IPS DF 4.7 (cell line): ENCODE measurements around the gene HPCAL1.

Experiments used
- DNase-seq: peaks from one replicate; pipeline ENCODE4 v3.0.0-alpha.2; 2013; ENCODE audit warnings: low spot score; ENCODE audit errors: extremely low read depth

Gene HPCAL1

DNA sequence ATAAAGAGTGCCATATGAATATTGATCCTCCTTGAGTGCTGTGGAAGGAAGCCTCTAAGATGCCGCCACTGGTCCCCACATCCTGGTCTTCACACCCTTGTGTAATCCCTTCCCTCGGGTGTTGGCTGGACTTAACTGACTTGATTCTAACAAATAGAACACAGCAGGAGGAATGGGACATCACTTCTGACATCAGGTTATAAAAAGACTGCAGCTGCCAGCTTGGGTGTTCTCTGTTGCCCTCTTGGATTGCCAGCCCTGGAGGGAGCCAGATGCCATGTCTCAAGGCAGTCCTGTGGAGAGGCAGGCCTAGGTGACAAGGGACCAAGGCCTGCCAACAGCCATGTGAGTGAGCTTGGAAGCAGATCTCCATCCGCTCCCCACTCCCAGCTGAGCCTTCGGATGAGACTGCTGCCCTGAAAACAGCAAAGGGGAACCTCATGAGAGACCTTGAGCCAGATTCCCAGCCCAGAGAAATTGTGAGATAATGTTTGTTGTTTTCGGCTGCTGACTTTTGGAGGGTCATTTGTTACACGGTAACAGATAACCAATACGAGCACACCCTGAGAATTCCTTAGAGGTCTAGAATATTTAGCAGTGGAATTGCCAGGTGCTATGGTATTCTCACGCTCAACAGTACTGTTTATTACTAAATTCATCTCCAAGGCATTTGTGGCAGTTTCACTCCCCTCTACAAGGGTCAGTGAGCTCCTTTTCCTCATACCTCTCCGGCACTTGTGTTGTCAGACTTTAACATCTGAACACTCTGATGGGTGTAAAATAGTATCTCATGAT lies 32.5 kb downstream of the HPCAL1 start:
- no peak for DNase-seq

DNA sequence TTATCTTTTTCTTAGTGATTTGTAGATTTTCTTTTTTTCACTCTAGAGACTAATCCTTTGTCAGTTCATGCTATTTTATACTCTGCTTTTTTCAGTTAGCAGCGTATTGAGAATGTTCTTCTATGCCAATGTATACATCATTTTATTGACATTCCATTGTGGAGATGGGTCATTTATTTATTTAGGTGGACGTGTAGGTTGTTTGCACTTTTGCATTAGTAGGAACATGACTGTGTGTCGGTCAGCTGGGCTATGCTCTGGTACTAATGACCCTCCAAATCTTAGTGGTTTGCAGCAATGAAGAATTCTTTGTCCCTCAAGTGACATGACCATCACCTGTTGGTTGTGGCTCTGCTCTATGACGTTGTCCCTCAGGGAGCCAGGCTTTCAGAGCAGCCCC lies 33.6 kb downstream of the HPCAL1 start:
- DNase-seq, result no peak

DNA sequence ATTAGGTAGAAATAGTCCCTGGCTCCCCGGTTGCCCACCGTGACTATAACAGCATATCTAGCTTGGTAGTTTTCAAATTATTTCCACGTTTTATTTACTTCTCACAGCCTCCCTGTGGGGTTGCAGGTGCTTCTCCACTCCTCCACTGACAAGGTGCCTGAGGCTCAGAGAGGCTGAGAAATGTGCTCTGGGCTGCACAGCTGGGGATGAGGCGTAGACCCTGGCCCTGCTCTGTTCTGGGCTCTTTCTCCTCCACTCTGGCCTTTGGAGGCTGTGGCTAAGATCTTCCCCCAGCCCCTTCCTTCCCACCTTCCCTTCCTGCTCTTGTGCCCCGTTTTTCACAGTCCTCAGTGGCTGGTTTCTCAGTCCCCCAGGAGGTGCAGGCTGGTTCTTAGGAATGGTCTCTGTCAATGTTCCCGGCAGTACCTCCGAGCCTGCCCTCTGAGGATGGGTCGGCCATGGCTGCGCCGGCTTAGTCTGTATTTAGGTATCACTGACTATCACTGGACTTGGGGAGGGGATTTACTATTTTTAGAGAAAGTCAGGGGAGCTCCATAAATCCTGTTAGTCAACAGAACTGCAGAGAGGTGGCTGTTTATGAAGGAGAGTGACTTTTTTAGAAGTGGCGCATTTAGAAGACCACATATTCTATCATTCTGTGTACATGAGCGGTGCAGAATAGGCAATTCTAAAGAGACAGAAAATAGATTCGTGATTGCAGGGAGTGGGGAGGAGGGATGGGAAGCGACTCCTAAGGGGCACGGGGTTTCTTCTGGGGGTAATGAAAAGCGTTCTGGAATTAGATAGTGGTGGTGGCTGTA lies 35.0 kb downstream of the HPCAL1 start:
- no peak for DNase-seq

DNA sequence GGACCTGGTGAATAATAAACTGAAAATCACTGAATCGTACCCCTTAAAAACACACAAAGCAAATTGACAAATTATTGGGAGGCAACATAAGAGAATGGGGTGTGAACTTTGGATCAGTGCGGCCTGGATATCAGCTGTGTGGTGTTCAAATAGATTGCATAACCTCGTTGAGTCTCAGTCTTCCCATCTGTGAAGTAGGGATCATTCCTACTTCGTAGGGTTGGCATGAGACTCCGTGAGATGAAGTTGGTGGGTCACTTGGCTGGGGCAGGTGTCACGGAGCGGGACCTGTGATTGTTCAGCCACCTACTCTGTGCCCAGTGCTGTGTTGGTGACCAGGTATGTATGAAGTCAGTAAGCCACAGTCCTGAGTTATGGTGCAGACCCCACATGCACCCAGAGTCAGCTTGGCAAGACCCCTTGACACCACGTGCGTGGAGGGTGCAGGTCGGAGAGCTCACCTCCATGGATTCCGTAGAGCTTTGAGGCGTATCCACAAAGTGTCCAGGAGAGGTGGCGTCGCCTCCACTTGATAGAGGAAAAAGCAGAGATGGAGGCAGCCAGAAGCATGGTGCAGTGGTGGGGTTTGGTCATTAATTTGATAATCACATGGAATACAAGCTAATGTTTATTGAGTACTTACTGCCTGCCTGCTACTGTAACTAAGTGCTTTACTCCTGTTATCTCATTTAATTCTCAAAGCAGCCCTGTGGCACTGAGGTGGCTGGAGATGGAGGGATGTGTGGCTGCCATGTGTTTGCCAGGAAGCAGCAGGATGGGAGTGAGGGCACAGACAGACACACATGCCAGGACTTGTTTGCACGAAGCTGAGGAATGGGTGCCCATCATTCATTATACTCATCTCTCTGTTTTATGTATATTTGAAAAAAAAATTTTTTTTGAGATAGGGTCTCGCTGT lies 35.8 kb downstream of the HPCAL1 start:
- no peak for DNase-seq

DNA sequence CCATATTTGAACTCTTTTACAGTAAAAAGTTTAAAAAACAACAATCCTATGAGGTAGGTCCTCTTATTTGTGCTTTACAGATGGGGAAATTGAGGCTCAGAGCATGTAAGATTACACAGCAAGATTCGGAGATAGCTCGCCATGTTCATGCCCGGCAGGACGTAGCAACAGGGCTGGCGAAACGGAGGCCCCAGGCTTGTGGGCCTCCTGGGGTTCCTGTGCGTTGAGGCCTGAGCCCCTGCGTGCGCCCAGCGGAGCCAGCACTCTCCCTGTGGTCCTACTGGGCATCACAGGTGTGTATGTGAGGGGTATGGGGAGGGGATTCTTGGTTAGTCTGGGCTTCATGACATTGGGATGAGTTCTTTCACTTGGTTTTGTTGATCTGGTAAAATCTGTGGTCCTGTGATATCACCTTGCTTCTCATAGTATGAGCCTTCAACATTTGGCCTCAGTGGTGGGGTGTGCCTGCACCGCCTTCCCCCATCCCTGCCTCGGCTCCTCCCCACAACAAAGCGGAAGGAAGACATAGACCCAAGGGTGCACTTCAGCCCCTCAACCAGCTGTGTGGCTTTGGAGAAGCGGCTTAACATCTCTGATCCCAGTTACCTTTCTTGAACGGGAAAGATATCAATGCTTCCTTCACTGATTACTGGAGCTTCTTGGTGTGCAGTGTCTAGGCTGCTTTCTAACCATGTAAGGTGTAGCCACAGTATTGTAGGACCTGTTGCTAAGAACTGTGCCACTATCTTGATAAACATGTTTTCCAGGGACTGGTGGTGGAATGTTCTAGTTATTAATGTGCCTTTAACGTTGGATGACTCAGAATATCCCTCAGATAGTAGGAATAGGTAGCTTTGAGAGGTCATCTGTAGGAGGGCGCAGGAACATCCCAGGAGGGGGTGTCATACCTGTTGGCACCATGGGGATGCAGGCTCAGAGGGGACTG lies 37.2 kb downstream of the HPCAL1 start:
- DNase-seq, result no peak

DNA sequence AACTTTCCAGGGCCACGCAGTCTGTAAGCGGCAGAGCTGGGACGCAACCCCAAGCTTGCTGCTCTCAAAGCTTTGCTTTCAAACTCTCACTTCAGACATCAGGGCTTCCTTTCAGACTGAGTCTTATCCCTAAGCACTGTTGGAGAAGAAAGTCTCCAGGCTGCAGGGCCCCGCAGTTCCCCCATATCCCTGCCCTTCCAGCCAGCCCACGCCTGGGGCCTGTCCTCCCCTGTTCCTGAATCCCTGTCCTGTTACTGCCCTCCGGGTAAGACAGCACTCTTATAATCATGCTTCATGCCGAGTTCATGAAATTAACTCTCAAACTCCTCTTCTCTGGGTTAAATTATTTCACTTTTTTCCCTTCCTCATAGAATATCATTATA lies 37.9 kb downstream of the HPCAL1 start:
- no peak for DNase-seq

DNA sequence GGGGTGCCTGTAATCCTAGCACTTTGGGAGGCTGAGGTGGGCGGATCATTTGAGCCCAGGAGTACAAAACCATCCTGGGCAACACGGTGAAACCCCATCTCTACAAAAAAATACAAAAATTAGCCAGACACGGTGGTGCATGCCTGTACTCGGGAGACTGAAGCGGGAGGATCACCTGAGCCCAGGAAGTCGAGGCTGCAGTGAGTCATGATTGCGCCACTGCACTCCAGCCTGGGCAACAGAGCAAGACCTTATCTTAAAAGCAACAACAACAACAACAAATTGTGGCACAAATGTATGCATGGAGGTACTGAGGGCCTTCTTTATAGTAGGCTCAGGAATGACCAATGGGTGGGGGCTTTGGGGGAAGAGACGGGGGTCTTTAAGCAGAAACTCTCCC lies 38.5 kb downstream of the HPCAL1 start:
- no peak for DNase-seq

DNA sequence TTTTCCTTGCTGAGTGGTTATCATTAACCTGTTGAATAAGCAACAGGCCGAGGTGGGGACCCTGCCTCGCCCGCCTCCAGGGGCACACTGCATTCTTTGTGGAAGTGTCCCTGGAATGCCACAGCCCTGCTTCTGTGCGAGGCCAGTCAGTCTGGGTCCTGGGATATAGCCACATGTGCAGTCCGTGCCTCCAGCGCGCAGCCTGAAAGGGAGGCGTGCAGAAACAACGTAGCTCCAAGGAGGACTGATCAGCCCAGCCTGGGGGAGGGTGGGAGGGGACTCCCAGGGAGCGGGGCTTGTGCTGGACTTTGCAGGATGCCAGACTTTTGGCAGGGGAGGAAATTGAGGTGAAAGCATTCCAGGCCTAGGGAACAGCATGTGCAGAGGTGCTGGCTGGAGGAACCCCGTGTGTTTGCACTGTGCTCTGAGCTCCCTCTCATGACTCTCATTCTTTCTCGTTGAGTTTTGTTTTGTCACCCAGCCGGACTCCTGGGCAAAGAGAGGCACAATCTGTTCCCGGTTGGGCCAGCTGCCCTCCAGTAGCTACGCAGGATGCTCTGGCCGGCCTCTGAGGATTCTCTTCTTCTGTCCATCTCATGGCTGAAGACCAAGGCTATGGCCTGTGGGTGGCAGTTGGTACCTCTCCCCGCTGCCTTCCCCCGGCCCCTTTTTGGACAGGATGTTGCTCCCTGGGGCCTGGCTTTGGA lies 39.7 kb downstream of the HPCAL1 start:
- DNase-seq, result no peak

DNA sequence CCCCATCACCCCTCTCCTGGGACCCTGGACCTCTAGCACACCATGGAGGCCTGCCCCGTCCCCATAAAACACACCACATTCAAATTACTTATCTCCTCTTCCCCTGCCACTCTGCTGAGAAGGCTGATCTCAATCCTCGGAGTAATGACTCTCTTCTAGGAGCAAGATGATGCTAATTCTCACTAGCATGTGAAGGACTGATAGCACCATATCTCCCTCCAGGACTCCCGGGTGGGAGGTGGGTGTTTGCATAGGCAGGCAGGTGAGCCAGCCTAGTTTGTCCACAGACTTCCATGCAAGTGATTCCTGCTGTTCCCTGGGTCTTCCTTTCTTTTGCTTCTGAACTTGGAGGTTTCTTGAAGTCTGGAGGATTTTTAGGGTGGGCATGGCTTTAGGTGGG lies 40.5 kb downstream of the HPCAL1 start:
- DNase-seq, result no peak

DNA sequence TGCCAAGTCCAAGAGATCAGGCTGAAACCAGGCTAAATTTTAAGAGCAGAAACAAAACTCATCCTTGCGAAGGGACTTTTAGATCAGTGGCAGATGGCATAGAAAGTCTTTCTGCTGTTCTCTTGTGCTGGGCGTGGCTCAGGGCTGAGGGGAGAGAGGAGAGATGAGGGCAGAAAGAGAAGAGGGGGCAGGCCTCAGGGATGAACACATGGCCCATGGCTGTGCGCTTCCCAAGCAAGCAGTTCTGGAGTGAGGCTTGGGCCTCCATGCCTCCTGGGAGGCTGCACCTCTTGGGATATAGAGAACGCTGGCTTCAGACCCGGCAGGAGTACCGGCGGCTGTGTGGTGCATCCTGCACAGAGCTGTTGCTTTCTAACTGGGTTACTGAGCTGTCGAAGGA lies 41.0 kb downstream of the HPCAL1 start:
- DNase-seq, result no peak

DNA sequence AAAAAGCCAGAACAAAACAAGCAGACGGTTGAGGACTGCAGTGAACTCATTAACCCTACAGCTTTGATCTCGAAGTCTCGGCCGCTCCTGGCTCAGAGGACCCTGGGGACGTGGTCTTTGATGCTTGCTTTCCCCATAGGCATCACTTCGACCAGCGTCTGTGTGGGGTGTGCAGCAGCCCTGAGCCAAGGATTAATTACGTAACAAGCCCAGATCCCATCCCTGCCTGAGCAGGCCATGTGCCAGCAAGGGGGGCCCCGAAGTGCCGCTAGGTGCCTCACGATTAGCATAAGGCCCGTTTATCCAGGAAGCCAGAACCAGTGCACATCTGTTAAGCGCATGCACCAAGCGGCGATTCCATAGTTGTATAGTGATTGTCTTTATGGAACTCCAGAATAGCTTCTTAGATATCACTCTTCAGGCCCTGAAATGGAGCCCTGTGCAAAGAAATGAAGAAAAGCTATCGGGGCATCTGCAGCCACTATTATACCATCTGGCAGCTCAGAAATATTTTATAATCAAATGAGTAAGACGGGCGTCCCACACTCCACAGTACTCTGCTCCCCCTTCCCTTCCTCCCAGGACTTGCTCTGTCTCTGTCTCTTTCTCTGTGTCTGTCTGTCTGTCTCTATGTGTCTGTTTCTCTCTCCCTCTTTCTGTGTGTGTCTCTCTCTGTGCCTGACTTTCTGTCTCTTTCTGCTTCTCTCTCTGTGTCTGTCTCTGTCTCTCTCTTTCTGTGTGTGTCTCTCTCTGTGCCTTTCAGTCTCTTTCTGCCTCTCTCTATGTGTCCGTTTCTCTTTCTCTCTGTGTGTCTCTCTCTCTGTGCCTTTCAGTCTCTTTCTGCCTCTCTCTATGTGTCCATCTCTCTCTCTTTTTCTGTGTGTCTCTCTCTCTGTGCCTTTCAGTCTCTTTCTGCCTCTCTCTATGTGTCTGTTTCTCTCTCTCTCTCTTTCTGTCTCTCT lies 41.7 kb downstream of the HPCAL1 start:
- no peak for DNase-seq

DNA sequence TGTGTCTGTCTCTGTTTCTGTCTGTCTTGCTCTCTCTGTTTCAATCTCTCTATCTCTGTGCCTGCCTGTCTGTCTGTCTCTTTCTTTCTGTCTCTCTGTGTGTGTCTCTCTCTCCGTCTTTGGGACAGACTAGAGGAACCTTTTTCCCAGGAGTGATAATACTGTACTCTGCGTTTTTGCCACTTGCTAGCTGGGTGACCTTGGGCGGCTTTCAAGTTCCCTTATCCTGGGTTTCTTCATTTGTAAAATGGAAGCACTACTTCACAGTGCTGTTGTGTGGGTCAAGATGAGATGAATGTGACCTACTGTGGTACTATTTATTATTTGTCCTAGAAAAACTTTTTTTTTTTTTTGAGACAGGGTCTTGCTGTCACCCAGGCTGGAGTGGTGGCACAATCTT lies 42.4 kb downstream of the HPCAL1 start:
- no peak for DNase-seq

DNA sequence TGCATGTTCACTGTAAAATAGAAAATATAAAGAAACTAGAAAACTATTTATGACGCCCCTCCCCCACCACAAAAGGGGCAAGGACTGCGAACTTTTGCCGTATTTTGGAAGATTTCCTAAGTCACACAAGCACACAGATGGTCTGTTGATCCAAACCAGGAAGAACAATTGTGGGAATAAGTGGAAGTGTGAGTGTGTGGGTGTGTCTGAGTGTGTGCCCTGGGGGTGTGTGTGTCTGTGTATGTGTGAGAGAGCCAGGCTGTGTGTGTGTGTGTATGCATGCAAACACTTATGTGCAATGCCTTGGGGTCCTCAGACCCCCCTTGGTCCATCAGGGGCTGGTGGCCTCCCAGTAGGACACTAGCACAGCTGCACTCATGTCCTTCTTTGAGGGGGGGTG lies 43.1 kb downstream of the HPCAL1 start:
- DNase-seq, result no peak

DNA sequence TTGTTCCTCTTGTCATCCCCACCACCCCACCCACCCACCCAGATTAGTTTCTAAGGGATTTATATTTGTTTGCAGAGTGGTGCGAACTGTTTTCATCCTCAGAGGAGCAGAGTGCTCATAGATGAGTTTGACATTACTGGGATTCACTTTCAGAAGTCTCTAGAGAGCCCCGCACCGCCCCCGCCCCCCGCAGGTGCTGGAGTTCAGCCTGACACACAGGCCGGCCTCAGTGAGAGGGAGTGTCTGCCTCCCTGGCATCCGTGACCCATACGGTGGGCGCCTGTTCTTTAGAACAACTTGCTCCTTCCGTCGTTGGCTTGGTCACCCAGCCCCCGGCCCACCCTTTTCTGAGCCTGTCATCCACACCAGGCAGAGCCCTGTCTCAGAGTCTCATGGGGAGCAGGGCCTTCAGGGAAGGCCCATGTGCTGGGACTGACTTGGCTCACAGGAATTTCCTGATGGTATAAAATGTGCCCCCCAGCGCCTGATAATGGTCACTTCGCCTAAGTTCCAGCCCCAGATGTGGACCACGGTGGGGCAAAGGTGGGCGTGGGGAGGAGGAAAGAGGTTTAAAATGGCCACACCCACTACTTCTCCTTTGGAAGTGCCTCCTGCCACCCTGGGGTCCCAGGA lies 44.3 kb downstream of the HPCAL1 start:
- DNase-seq, result no peak

DNA sequence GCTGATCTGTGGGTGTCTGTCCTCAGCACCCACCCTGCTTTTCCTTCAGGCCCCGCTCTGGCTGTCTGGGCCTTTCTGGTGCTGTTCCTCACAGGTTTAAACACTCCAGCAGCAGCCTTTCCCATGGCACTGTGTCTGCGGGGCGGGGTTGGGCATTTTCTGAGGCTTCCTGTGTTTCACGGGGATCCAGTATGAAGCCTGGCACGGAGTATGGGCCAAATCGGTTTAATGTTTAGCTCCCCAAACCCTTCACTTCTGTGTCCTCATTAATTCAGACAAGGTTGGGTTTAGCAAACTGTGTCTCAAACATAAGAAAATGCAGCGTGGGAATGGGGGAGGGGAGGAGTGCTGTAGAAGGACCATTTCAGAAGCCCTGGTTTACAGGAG lies 44.9 kb downstream of the HPCAL1 start:
- DNase-seq, result no peak

DNA sequence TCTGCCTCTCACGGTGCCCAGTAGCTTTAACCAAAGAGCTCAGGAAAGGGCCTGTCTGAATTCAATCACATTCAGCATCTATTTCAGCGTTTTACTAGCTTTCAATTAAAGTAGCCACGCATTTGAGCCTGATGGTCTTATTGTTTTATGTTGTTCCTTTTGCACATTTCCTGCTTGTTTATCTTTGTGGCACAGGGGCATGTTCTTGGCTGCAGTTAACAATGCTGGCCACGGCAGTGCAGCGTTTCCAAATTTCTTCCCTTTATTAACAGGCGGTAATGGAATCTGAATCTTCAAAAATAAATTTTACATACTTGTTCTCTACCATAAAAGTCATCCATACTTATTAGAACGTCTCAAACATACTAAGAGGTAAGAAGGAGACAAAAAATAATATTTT lies 46.2 kb downstream of the HPCAL1 start:
- DNase-seq, result no peak

DNA sequence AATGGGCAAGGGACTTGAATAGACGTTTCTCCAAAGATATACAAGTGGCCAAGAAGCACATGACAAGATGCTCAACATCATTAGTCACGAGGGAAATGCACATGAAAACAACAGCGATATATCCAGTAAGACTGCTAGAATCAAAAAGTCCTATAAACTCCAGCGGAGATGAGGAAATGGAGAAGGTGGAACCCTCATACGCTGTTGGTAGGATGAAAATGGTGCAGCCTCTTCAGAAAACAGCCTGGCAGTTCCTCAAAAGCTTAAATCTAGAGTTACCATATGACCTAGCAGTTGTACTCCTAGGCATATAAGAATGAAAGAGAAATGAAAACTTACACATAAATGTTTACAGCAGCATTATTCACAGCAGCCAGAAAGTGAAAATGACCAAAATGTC lies 48.1 kb downstream of the HPCAL1 start:
- no peak for DNase-seq

DNA sequence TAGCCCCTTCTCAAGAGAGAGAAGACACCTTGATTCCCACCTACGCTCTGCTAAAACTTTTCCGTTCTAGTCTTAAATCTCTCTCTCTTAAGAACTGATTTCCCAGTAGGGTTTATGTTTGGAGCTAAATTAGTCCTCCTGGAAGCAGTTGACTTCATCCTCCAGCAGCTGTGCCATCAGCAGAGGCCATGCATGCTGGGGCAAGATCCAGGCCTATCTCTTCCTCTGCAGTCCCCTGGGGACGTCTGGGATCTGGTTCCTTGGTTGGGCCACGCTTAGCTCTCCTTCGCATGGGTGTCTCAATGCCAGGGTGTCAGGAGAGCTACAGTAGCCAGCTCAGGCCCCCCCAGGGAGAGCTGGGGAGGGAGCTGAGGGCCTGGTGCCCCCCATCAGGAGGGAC lies 49.7 kb downstream of the HPCAL1 start:
- no peak for DNase-seq

DNA sequence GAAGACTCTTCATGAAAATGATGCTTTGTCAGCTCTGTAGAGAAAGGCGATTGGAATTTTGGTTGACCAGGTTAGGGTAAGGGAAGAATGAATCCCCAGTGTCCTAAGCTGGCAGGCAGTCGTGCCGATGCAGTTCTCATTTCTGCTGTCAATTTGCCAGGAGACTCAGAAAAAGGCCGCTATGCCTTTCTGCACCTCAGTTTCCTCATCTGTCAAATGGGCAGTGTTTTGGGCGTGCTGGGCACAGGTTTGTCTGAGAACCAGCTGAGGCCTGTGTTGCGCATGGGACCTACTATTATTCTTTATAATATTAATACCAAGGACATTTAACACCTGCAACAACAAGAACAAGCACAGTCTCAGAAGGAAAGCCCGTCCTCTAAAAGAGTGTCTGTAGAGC lies 50.3 kb downstream of the HPCAL1 start:
- no peak for DNase-seq
